AG04450 (cell line): ENCODE data around the gene NFKBIL1. TPM values are rescaled to one million over a fixed set of nuclear protein-coding genes. Genes with fewer than 3 reads are reported as not detected.
A peak's percentile ranks its signal among the peaks of the same experiment; 100 is the strongest.

Experiments
- CTCF ChIA-PET: fragments of 300-600, 350-600 bp; formaldehyde crosslinking; extraction: SDS; loops from one replicate; lab custom pipeline; 2022; ENCODE audit warnings: antibody characterized with exemption, inconsistent platforms; lab: Charles Lee
- POLR2A ChIA-PET: fragments of 350-600 bp; formaldehyde crosslinking; extraction: SDS; loops from one replicate; lab custom pipeline; 2021; ENCODE audit warnings: antibody characterized with exemption, inconsistent platforms; lab: Yijun Ruan, JAX
- DNase-seq: peaks from one replicate; pipeline ENCODE4 v3.0.0-alpha.2; 2011; ENCODE audit warnings: low read depth, low spot score
- H3K27ac ChIP-seq: one replicate; pipeline ENCODE4 v1.5.1; 2012; ENCODE audit warnings: low read depth, low read length, control low read depth
- H3K27me3 ChIP-seq: one replicate; pipeline ENCODE4 v1.6.0; 2012; ENCODE audit warnings: low read length; ENCODE audit not compliant: control insufficient read depth, insufficient read depth
- H3K4me3 ChIP-seq: 2 replicates; pipeline ENCODE4 v1.5.1; 2011; ENCODE audit warnings: mild to moderate bottlenecking, low read depth, low read length, control low read depth
- H3K9me3 ChIP-seq: 2 replicates; pipeline ENCODE4 v1.5.1; 2012; ENCODE audit warnings: low read length; ENCODE audit not compliant: control insufficient read depth, insufficient read depth
- polyA plus RNA-seq: library from polyadenylated mRNA; depleted of rRNA; stranded (reverse); fragments of >200 nt; gene quantifications from 2 replicates; pipeline ENCODE4 v1.2.3, GENCODE V29; 2011
- TF ChIP-seq, protein P1 (sequence below): IDR thresholded peaks from 2 replicates; pipeline ENCODE4 v1.5.1; 2011; ENCODE audit warnings: low read depth, low read length, control low read depth, inconsistent platforms

Gene NFKBIL1
- polyA plus RNA-seq, 1 experiment, result 5.1 TPM

DNA sequence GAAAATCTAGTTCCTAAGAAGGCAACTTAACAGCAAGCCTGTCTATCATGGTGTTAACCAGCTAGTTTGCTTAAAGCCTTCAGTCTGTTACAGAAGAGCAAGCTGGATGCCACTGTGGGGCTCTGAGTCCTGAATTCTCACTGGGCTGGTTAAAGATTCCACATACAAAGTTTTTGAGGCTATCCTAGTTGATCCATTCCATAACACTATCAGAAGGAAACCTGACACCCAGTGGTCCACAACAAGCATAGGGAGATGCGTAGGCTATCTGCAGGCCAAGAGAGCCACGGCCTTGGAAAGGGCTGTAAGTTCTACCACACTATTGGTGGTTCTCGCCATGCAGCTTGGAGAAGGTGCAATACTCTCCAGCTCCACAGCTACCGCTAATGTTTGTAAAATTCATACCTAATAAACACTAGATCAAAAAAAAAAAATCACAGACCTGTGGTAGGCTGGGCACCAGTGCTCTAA lies 19.1 kb upstream of the NFKBIL1 start:
- ChIA-PET CTCF (interaction anchor here (0.7 to 1.5 kb wide), 3 partner anchors 10 to 667 kb away, joined by 3 to 5 read pairs (median 4); no protein-coding TSS in a partner anchor), POLR2A (interaction anchor here (0.7 to 4.5 kb wide), 4 partner anchors 12 to 60 kb away, joined by 3 to 24 read pairs (median 8); partner anchors contain the start of gene DDX39B)
- no peak overlapping the region for H3K27ac ChIP-seq
- no peaks in the 10 kb centered on the region for H3K27me3 ChIP-seq
- H3K9me3 ChIP-seq, result no peaks in the 10 kb centered on the region
- DNase-seq, result no peak
- H3K4me3 ChIP-seq, result no peak overlapping the region
- TF ChIP-seq, protein P1, sequence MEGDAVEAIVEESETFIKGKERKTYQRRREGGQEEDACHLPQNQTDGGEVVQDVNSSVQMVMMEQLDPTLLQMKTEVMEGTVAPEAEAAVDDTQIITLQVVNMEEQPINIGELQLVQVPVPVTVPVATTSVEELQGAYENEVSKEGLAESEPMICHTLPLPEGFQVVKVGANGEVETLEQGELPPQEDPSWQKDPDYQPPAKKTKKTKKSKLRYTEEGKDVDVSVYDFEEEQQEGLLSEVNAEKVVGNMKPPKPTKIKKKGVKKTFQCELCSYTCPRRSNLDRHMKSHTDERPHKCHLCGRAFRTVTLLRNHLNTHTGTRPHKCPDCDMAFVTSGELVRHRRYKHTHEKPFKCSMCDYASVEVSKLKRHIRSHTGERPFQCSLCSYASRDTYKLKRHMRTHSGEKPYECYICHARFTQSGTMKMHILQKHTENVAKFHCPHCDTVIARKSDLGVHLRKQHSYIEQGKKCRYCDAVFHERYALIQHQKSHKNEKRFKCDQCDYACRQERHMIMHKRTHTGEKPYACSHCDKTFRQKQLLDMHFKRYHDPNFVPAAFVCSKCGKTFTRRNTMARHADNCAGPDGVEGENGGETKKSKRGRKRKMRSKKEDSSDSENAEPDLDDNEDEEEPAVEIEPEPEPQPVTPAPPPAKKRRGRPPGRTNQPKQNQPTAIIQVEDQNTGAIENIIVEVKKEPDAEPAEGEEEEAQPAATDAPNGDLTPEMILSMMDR, result no peak

DNA sequence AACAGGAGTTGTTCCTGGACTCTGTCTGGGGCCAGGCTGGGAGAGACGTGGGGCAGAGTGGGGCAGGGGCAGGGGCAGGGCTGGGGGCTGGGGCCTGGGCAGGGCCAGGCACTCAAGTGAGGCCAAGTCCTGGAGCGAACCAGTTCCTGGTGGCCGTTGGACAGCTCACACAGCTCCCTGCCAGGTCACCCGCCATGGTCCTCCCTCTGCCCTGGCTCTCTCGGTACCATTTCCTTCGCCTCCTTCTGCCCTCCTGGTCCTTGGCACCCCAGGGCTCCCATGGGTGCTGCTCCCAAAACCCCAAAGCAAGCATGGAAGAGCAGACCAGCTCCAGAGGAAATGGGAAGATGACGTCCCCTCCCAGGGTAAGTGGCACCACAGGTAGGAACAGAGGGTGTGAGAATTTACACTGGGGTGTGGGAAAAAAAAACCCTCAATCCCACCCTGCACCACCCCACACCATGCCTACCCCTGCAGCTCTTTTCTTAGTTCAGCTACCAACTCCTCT lies 18.5 kb upstream of the NFKBIL1 start, which contains the start of gene MCCD1:
Gene MCCD1, plus strand, starts transcription at position 142 of the 508 bp plus-strand sequence. Its CDS starts 53 bp downstream, at position 195.
- Histone ChIP-seq H3K9me3 (no peaks in the 10 kb centered on the region), H3K27ac (peak within 1 kb of the TSS; percentile 31), H3K4me3 (no peak within 1 kb of the TSS), H3K27me3 (no peaks in the 10 kb centered on the region)
- TF ChIP-seq, protein P1, result no peak
- ChIA-PET CTCF (interaction anchor here (0.7 to 1.5 kb wide), 3 partner anchors 9 to 667 kb away, joined by 3 to 4 read pairs (median 3); no protein-coding TSS in a partner anchor), POLR2A (interaction anchor here (0.7 to 4.5 kb wide), 5 partner anchors 11 to 61 kb away, joined by 3 to 24 read pairs (median 7); partner anchors contain the start of gene DDX39B)
- no peak for DNase-seq

DNA sequence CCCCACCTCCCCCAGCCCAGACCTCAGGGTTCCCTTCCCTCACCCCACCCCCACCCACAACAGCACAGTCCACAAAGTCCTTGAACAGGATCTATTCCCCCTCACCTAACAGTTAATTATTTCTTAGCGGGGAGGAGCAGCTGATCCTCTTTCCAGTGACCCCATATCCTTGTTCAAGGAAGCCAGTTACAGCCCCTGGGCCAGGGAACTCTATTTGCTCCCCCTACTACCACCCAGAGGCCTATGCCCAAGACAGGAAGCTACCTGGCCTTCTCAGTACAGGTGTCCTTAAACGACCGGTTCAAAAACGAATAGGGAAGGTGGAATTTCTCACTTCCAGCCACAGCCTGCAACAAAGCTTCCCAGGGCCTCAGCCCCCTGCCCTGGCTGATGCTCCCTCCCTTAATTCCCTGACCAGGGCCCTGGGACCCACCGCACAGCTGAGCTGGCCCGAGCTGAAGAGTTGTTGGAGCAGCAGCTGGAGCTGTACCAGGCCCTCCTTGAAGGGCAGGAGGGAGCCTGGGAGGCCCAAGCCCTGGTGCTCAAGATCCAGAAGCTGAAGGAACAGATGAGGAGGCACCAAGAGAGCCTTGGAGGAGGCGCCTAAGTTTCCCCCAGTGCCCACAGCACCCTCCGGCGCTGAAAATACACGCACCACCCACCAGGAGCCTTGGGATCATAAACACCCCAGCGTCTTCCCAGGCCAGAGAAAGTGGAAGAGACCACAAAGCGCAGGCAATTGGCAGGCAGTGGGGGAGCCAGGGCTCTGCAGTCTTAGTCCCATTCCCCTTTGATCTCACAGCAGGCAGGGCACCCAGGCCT lies 17.9 kb upstream of the NFKBIL1 start:
- no peak for DNase-seq
- Histone ChIP-seq H3K4me3 (no peak overlapping the region), H3K9me3 (no peaks in the 10 kb centered on the region), H3K27ac (peak overlapping the region; percentile 21), H3K27me3 (no peaks in the 10 kb centered on the region)
- ChIA-PET CTCF (interaction anchor here (0.7 to 2.0 kb wide), 3 partner anchors 37 to 666 kb away, joined by 3 to 4 read pairs (median 4); no protein-coding TSS in a partner anchor), POLR2A (interaction anchor here (1.4 to 4.5 kb wide), 3 partner anchors 12 to 15 kb away, joined by 4 to 24 read pairs (median 7); partner anchors contain the start of gene DDX39B)
- TF ChIP-seq, protein P1, result no peak

DNA sequence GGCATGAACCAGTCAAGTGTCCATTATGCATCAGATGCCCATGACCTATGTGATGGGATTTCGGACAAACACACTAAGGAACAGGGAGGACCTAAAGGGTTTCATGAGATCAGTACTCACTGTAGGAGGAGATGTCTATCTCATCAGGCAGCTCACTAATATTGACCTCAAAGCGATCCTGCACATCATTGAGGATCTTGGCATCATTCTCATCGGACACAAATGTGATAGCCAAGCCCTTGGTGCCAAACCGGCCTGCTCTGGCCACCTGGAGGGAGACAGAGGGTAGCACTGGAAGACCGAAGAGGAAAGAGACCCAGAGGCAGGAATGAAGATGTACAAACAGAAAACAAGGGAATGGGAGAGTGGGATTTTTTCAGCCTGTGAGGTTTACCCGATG lies 16.7 kb upstream of the NFKBIL1 start:
- no peak for DNase-seq
- H3K27ac ChIP-seq, result no peak overlapping the region
- TF ChIP-seq, protein P1, result no peak
- H3K4me3 ChIP-seq, result no peak overlapping the region
- ChIA-PET CTCF (interaction anchor here (2.0 kb wide), 1 partner anchor 38 kb away, joined by 4 read pairs; no protein-coding TSS in a partner anchor), POLR2A (interaction anchor here (2.5 kb wide), 1 partner anchor 11 kb away, joined by 12 read pairs; the partner anchor contains the start of gene DDX39B)
- no peaks in the 10 kb centered on the region for H3K9me3 ChIP-seq
- no peaks in the 10 kb centered on the region for H3K27me3 ChIP-seq
